ENCODE results near the gene SSTR4.

SSTR4 gene

DNA sequence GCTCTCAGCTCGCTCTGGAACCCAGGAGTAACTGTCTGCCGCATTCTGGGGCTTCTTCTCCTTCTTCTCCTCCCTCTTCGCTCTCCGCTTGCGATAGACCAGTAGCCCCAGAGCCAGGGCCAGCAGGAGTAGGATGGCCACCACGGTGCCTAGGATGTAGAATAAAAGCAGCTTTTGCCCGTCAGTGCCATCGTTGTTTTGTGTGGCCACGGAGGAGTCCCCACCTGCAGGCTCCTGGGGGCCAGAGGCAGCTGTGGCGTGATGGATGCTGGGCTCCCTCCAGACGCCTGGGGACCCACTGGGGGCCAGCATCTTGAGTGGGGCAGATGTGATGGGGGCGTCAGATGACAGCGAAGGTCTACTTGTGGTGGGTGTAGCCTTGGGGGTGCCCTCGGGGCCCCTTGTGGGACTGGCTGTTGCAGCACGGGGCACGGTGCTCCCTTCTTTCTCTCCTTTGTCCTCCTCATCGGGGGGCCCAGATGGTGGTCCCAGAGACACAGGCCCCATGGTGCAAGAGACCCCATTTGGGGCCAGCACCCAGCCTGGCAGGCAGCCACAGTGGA, 49.3 kb downstream of the SSTR4 start:
- Histone ChIP-seq H3K4me1 (ENCODE audit: insufficient read depth, low read length) (peaks cover 7% of the 10 kb centered on the region), H3K36me3 (ENCODE audit: insufficient read depth, low read length) (no peaks in the 10 kb centered on the region), H3K4me3 (ENCODE audit: low read depth in 1 of 2, low read length in 2 of 2) (no peak overlapping the region), H3K27me3 (ENCODE audit: control insufficient read depth in 1 of 2, insufficient read depth in 2 of 2, low read length in 2 of 2) (no peaks in the 10 kb centered on the region), H3K27ac (ENCODE audit: low read depth, low read length) (no peak overlapping the region), H3K9me3 (ENCODE audit: low read length) (no peaks in the 10 kb centered on the region), H3K9ac (ENCODE audit: low read length) (no peak overlapping the region)

DNA sequence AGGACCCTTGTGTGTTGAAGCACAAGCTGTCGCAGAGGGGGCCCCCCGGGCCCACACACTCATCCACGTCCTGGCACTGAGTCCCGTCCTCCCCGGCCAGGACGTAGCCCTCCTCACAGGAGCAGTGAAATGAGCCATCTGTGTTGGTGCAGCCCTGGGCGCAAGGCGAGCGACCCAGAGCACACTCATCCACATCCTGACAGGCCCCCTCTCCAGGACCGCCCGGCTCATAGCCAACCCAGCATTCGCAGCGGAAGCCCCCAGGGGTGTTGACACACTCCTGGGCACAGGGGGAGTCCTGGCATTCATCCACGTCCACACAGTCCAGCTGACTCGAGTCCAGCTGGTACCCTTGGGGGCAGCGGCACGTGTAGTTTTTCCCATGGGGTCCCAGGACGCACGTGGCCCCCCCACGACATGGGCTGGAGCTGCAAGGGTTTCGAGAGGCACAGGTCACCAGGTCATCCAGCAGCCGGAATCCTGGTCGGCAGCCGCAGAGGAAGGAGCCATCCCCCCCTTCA, 49.8 kb downstream of the SSTR4 start:
- Histone ChIP-seq H3K4me3 (ENCODE audit: low read depth in 1 of 2, low read length in 2 of 2) (no peak overlapping the region), H3K9ac (ENCODE audit: low read length) (no peak overlapping the region), H3K27me3 (ENCODE audit: control insufficient read depth in 1 of 2, insufficient read depth in 2 of 2, low read length in 2 of 2) (no peaks in the 10 kb centered on the region), H3K27ac (ENCODE audit: low read depth, low read length) (no peak overlapping the region), H3K36me3 (ENCODE audit: insufficient read depth, low read length) (no peaks in the 10 kb centered on the region), H3K9me3 (ENCODE audit: low read length) (no peaks in the 10 kb centered on the region), H3K4me1 (ENCODE audit: insufficient read depth, low read length) (peaks cover 7% of the 10 kb centered on the region)

DNA sequence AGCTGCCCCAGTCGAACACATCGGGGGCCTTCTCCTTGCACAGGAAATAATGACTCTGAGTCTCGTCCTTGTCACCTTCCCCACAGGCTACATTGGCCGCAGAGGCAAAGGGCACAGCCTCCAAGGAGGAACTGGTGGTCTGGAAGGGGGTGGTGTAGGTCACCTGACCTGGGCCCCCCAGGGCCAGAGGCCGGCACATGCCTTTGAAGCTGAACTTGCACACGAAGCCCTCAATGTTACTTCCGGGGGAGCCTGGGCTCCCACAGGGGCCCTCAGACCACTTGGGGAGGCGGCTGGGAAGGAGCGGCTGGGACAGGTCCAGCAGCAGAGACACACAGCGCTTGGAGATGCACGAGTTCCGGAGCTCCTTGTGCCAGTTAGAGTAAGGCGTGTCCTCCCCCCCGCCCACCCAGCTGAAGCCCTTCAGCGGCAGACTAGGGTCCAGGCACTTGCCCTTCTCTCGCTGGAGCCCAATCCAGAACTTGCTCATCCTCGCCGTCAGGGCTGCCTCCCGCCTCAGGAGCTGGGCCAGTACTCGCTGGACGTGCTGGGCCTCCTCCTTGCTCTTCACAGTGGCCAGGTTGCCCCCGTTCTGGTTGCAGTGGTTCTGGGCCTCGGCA, 50.4 kb downstream of the SSTR4 start:
- Histone ChIP-seq H3K36me3 (ENCODE audit: insufficient read depth, low read length) (no peaks in the 10 kb centered on the region), H3K4me3 (ENCODE audit: low read depth in 1 of 2, low read length in 2 of 2) (no peak overlapping the region), H3K27me3 (ENCODE audit: control insufficient read depth in 1 of 2, insufficient read depth in 2 of 2, low read length in 2 of 2) (no peaks in the 10 kb centered on the region), H3K9ac (ENCODE audit: low read length) (no peak overlapping the region), H3K27ac (ENCODE audit: low read depth, low read length) (no peak overlapping the region), H3K9me3 (ENCODE audit: low read length) (no peaks in the 10 kb centered on the region), H3K4me1 (ENCODE audit: insufficient read depth, low read length) (peaks cover 7% of the 10 kb centered on the region)

DNA sequence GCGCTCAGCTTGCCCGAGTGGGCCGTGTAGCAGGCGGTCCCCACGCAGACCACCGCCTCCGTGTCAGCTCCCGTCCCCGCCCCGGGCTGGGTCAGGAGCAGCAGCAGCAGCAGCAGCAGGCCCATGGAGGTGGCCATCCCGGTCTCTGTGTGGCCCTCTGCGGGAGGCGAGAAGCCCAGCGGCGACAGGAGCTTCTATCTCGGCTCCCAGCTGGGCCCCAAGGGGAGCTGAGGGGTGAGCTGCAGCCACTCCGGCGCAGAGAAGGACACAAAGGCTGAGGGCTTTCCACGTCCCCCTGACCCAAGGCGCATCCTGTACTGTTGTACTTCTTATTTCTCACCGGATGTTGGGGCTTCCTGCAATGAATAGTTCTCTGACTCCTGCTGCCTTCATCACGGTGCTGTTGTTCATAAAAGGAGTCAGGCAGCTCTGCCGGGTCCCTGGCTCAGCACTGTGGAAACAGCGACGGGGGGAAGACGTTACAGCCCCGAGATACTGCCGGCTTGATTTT, 51.0 kb downstream of the SSTR4 start, which contains the start of gene CD93:
Gene CD93 (minus strand): TSS at position 269 of the 511 bp plus-strand sequence. CDS start 132 bp downstream, at position 137.
- Histone ChIP-seq H3K27me3 (ENCODE audit: control insufficient read depth in 1 of 2, insufficient read depth in 2 of 2, low read length in 2 of 2) (no peaks in the 10 kb centered on the region), H3K9me3 (ENCODE audit: low read length) (no peaks in the 10 kb centered on the region), H3K4me3 (ENCODE audit: low read depth in 1 of 2, low read length in 2 of 2) (no peak within 1 kb of the TSS), H3K36me3 (ENCODE audit: insufficient read depth, low read length) (no peaks in the 10 kb centered on the region), H3K9ac (ENCODE audit: low read length) (no peak within 1 kb of the TSS), H3K27ac (ENCODE audit: low read depth, low read length) (peak within 1 kb of the TSS; percentile 21), H3K4me1 (ENCODE audit: insufficient read depth, low read length) (peaks cover 7% of the 10 kb centered on the region)

DNA sequence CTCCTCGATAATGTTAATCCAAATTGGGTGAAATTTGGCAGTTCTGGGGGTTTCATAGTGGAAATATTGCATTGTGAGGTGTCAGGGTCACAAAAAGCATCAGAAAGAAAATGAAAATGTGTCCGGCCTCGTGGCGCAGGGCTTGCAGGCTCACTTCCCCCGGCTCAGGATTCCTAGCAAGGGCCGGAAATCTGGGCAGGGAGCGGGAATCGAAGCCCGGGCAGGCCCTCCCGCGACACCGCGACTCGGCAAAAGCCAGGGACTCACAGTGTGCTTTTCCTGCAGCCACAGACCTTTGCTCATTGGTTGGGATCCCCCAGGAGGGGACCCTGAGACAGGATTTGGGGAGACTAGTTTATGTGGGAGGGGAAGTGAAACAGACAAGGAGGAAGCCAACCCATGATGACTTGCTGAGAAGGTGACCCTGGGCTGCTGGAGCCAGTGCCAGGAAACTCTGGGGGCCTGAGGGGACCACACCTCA, 51.9 kb downstream of the SSTR4 start:
- Histone ChIP-seq H3K27me3 (ENCODE audit: control insufficient read depth in 1 of 2, insufficient read depth in 2 of 2, low read length in 2 of 2) (no peaks in the 10 kb centered on the region), H3K9ac (ENCODE audit: low read length) (no peak overlapping the region), H3K4me3 (ENCODE audit: low read depth in 1 of 2, low read length in 2 of 2) (no peak overlapping the region), H3K4me1 (ENCODE audit: insufficient read depth, low read length) (peaks cover 7% of the 10 kb centered on the region), H3K9me3 (ENCODE audit: low read length) (no peaks in the 10 kb centered on the region), H3K27ac (ENCODE audit: low read depth, low read length) (peak overlapping the region; percentile 21), H3K36me3 (ENCODE audit: insufficient read depth, low read length) (no peaks in the 10 kb centered on the region)

DNA sequence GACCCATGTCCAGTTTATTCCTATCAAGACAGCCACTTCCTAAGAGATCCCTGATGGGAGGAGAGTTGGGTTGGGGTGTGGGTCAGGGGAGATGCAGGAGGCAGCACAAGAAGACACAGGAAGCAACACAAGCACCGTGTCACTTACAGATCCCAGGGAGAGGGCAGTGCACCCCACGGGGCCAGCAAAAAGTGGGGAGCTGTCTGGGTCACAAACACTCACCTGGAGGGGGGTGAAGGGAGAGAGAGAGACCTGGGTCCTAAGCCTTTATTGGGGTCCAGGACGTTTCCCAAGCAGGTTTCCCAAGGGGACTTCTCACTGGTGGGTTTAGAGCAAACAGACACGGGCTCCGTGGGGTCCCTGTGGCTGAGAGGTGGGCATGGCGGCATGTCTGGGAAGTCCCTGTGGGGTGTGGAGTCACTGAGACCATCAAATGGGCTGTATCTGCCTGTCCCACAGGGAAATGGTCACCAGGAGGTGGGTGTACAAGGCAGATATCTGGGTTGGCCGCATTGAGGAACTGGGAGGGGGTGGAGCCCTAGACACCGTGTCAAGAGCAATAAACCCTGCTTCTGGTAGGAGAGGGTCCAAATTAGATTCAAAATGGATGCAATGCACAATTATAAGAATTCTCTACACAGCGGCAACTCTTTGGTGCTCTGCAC, 52.6 kb downstream of the SSTR4 start:
- no peak overlapping the region for H3K9ac ChIP-seq (ENCODE audit: low read length)

More for the DNA sequence above, 52.6 kb downstream of the SSTR4 start:
- Histone ChIP-seq H3K36me3 (ENCODE audit: insufficient read depth, low read length) (no peaks in the 10 kb centered on the region), H3K9me3 (ENCODE audit: low read length) (no peaks in the 10 kb centered on the region), H3K4me3 (ENCODE audit: low read depth in 1 of 2, low read length in 2 of 2) (no peak overlapping the region), H3K27ac (ENCODE audit: low read depth, low read length) (no peak overlapping the region), H3K27me3 (ENCODE audit: control insufficient read depth in 1 of 2, insufficient read depth in 2 of 2, low read length in 2 of 2) (no peaks in the 10 kb centered on the region), H3K4me1 (ENCODE audit: insufficient read depth, low read length) (peaks cover 7% of the 10 kb centered on the region)

Measured in muscle layer of colon (tissue), 2 donors.